Psoas muscle (tissue), 8 donors: ENCODE measurements around the gene MAP1B. TPM values are rescaled to one million over a fixed set of nuclear protein-coding genes. Genes with fewer than 3 reads are reported as not detected.

Source experiments
- ATAC-seq, 4 donors: fragments of 200-7000 bp; cut with Tn5 transposase; one replicate each; pipeline ENCODE4 v1.9.1; 2020; ENCODE audit warnings: moderate library complexity in 3 of 4, mild to moderate bottlenecking in 2 of 4
- DNase-seq, 2 donors: peaks; one replicate each; pipeline ENCODE4 v3.0.0-alpha.2; 2020
- H3K27ac ChIP-seq: fragments of 200-600 bp; one replicate; pipeline ENCODE4 v1.8.0; 2022
- H3K27me3 ChIP-seq, 3 donors: fragments of 200-600 bp in 1 of 3; one replicate each; pipeline versions ENCODE4 v1.6.1 to v1.8.0; 2013 to 2022; ENCODE audit warnings: low read length in 2 of 3, mild to moderate bottlenecking in 2 of 3, moderate library complexity in 1 of 3; ENCODE audit not compliant: insufficient read depth in 3 of 3
- H3K36me3 ChIP-seq, 2 donors: fragments of 200-600 bp in 1 of 2; one replicate each; pipeline versions ENCODE4 v1.6.1 to v1.8.0; 2013 to 2022; ENCODE audit warnings: low read depth in 1 of 2, mild to moderate bottlenecking in 1 of 2, moderate library complexity in 1 of 2; ENCODE audit not compliant: insufficient read depth in 1 of 2
- H3K4me1 ChIP-seq: fragments of 200-600 bp; one replicate; pipeline ENCODE4 v1.8.0; 2022
- H3K4me3 ChIP-seq: fragments of 200-600 bp; one replicate; pipeline ENCODE4 v1.8.0; 2022; ENCODE audit warnings: mild to moderate bottlenecking
- H3K9me3 ChIP-seq: fragments of 200-600 bp; one replicate; pipeline ENCODE4 v1.8.0; 2022
- WGBS, 3 donors: extraction: QIAGEN DNeasy Blood & Tissue Kit; methylation state at CpG; one replicate each; pipeline versions ENCODE4 v1.1.6 to v1.1.7; 2013; 5-methylcytosine and 5-hydroxymethylcytosine counted together
- intact Hi-C, 2 donors: fragments of 100-400 bp; cut with DNase I; formaldehyde crosslinking; loops; one replicate each; pipeline versions ENCODE4 v1.11.0 to v1.14.2; 2022
- polyA plus RNA-seq, 3 donors: library from polyadenylated mRNA; stranded (reverse); fragments of 200-250 nt; gene quantifications; one replicate each; pipeline ENCODE4 v1.2.3, GENCODE V29; 2013
- total RNA-seq, 4 donors: library from RNA; stranded (reverse); fragmentation: NEBNext Ultra II Directional in 2 of 4; extraction: Animal tissue kit (Norgen Biotek cat#: 25700) in 2 of 4; gene quantifications; one replicate each; pipeline versions ENCODE4 v1.2.1 to v1.2.4, GENCODE V29; 2021 to 2023
- TF ChIP-seq, protein P1 (sequence below): fragments of 200-600 bp; IDR thresholded peaks from one replicate; pipeline ENCODE4 v1.8.0; 2022; ENCODE audit warnings: antibody characterized with exemption
- donor health status: healthy with polysubstance abuse.
- donor health status: DM: no; HTN: no; CAD: no; lungs with moderate emphysema.
- donor health status: Bipolar disorder and iron deficiency.
- donor health status: healthy.
- donor health status: DM: yes; HTN: yes; CAD: no.
- donor health status: DM: no; HTN: no; CAD: no.
- donor health status: DM: no; HTN: no; CAD: no.
- donor health status: DM: yes; HTN: yes; CAD: no.

MAP1B gene
- total and polyA plus RNA-seq, 7 donors = 1.1 to 20.2 (median 8.5) TPM

DNA sequence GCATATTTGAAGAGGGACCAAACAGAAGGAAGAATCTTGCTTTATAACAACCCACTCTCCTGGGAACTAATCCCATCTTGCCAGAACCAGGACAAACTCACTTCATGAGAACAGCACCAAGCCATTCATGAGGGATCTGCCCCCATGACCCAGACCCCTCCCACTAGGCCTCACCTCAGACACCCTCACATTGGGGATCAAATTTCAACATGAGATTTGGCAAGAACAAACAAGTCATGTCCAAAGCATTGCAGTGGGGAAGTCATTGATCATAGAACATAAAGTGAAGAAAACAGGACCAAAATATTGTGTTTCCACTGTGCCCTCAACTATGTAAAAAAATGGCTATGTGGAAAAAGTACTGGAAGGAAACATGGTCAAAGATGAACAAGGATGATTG is 43.9 kb downstream of the MAP1B start:
- Histone ChIP-seq H3K9me3 (no peaks in the 10 kb centered on the region), H3K27ac (no peak overlapping the region), H3K4me3 (no peak overlapping the region), H3K36me3 (no peaks in the 10 kb centered on the region), H3K4me1 (no peaks in the 10 kb centered on the region), H3K27me3 (no peaks in the 10 kb centered on the region)
- TF ChIP-seq, protein P1, sequence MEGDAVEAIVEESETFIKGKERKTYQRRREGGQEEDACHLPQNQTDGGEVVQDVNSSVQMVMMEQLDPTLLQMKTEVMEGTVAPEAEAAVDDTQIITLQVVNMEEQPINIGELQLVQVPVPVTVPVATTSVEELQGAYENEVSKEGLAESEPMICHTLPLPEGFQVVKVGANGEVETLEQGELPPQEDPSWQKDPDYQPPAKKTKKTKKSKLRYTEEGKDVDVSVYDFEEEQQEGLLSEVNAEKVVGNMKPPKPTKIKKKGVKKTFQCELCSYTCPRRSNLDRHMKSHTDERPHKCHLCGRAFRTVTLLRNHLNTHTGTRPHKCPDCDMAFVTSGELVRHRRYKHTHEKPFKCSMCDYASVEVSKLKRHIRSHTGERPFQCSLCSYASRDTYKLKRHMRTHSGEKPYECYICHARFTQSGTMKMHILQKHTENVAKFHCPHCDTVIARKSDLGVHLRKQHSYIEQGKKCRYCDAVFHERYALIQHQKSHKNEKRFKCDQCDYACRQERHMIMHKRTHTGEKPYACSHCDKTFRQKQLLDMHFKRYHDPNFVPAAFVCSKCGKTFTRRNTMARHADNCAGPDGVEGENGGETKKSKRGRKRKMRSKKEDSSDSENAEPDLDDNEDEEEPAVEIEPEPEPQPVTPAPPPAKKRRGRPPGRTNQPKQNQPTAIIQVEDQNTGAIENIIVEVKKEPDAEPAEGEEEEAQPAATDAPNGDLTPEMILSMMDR = no peak
- no peak for DNase-seq
- intact Hi-C loops = no loop called here
- no peak for ATAC-seq

DNA sequence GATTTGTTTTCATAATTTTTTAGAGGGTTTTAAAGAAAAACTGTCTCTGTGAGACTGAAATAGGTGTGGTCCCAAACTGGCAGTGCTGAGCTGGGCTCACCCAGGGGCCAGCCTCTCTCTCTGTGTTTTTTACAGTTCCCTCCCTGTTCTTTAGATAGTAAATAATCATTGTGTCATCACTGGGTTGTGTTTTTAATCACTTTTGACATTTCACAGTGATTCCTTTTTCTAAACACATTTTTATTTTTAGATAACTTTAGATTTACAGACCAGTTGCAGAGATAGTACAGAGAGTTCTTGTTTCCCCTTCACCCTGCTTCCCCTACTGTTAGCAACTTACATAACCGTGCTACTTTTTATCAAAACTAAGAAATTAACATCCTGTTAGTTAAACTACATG is 44.4 kb downstream of the MAP1B start:
- Histone ChIP-seq H3K36me3 (no peaks in the 10 kb centered on the region), H3K4me3 (no peak overlapping the region), H3K4me1 (no peaks in the 10 kb centered on the region), H3K27ac (no peak overlapping the region), H3K27me3 (no peaks in the 10 kb centered on the region), H3K9me3 (no peaks in the 10 kb centered on the region)
- intact Hi-C loops = no loop called here
- TF ChIP-seq, protein P1 = no peak
- 60 to 66% (median 66%) methylated on average over 1 of the region's 1 CpG for WGBS, 3 donors
- DNase-seq (no peak), ATAC-seq (no peak)

DNA sequence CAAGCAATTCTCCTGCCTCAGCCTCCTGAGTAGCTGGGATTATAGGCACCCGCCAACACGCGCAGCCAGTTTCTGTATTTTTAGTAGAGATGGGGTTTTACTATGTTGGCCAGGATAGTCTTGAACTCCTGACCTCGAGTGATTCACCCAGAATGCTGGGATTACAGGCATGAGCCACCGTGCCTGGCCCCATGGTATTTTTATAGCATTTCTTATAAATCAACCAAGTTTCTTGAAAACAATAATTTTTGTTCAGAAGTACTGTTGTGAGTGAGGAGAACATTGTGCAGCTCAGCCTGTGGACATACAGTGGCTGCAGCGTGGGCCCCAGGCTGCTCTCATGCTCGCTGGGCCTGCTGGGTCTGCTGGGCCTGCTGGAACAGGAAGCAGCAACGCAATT is 45.3 kb downstream of the MAP1B start:
- no peaks in the 10 kb centered on the region for H3K4me1 ChIP-seq
- 89 to 90% (median 89%) methylated on average over 8 of the region's 8 CpGs for WGBS, 3 donors
- no peak overlapping the region for H3K4me3 ChIP-seq
- ATAC-seq (no peak), DNase-seq (no peak)
- H3K27me3 ChIP-seq = no peaks in the 10 kb centered on the region
- no peak overlapping the region for H3K27ac ChIP-seq
- TF ChIP-seq, protein P1 = no peak
- intact Hi-C loops = no loop called here
- H3K36me3 ChIP-seq = no peaks in the 10 kb centered on the region
- no peaks in the 10 kb centered on the region for H3K9me3 ChIP-seq

DNA sequence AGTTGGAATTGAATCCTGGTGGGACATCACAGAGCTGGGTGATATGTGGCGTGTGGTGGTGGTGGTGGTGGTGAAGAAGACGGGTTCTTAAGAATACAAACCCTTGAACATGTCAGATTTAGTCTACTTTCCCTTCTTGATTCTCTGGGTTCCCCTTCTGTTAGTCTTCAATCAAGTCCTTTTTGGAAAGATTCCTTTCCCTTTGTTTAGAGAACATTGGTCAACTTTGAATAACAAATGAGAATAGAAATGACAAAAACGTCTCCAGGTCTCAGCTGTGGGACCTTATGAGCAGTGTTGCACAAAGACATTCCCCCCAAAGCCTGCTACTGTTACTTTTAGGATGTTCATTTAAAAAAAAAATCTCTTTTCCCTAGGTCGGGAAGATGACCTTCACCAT is 46.3 kb downstream of the MAP1B start:
- no peak overlapping the region for H3K27ac ChIP-seq
- no peak overlapping the region for H3K4me3 ChIP-seq
- no peak for ATAC-seq
- 83 to 87% (median 87%) methylated on average over 4 of the region's 4 CpGs for WGBS, 3 donors
- H3K4me1 ChIP-seq = no peaks in the 10 kb centered on the region
- no peaks in the 10 kb centered on the region for H3K9me3 ChIP-seq
- intact Hi-C loops = no loop called here
- TF ChIP-seq, protein P1 = no peak
- no peak for DNase-seq
- H3K27me3 ChIP-seq = no peaks in the 10 kb centered on the region
- H3K36me3 ChIP-seq = no peaks in the 10 kb centered on the region

DNA sequence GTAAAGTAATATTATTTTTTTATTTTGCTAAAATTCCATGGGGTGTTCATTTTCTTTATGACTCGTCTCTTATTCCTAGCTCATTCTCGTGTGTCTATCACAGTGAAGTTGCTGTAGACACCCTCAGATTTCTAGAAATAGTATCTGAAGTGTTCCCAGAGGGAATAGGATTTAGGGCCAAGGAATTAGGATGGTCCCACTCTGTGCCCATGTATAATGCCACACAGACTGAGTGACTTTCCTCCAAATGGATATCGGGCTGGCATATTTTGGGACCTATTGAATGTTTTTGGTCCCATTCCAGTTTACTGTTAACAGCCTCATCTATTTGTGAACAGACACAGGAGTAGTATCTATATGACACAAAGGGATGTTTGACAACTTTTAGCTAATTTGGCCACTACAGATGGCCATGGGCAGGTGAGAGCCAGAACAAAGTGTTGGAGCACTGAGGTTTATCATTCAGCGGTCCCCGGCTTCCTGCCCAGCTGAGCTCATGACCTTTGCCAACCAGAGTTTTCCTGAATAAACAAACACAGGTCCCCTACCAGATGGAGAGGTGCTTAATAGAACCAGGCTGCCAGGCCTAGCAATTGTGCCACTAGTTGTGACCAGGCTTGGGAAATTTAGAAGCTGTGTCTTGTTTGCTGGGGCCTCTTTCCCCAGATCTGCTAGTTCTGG is 46.9 kb downstream of the MAP1B start:
- TF ChIP-seq, protein P1 = no peak
- H3K27ac ChIP-seq = no peak overlapping the region
- 74 to 80% (median 78%) methylated on average over 5 of the region's 5 CpGs for WGBS, 3 donors

More for the DNA sequence above, 46.9 kb downstream of the MAP1B start:
- Histone ChIP-seq H3K4me3 (no peak overlapping the region), H3K9me3 (no peaks in the 10 kb centered on the region), H3K4me1 (no peaks in the 10 kb centered on the region), H3K36me3 (no peaks in the 10 kb centered on the region), H3K27me3 (no peaks in the 10 kb centered on the region)
- intact Hi-C loops = no loop called here
- no peak for ATAC-seq
- no peak for DNase-seq
